GM13976 (cell line): ENCODE data around the gene NRSN1.

Experiments used
- DNase-seq: peaks from one replicate; pipeline ENCODE4 v3.0.0; 2012; ENCODE audit warnings: low spot score
- CTCF ChIP-seq: IDR thresholded peaks from 2 replicates; pipeline ENCODE4 v1.5.1; 2012; ENCODE audit warnings: borderline replicate concordance, mild to moderate bottlenecking; ENCODE audit not compliant: insufficient read depth; ENCODE audit errors: extremely low read depth, missing control alignments, control extremely low read depth
- in situ Hi-C: fragments of 300-500 bp; cut with MboI; formaldehyde crosslinking; loops from one replicate; pipeline ENCODE4 v1.12.0; 2022; ENCODE audit warnings: low sequenced_read_pairs, mixed read lengths, inconsistent platforms; ENCODE audit not compliant: unreplicated experiment

NRSN1 gene

GRCh38 chr6:24093381-24093780, 32.6 kb upstream of the NRSN1 start:
- in situ Hi-C loops = no loop called here

GRCh38 chr6:24099181-24099580, 26.8 kb upstream of the NRSN1 start:
- no peak for TF ChIP-seq CTCF
- in situ Hi-C loops = no loop called here
- no peak for DNase-seq

More at GRCh38 chr6:24093381-24093780, 32.6 kb upstream of the NRSN1 start:
- no peak for DNase-seq
- no peak for TF ChIP-seq CTCF

- DNase-seq = no peak
- no peak for TF ChIP-seq CTCF
- in situ Hi-C loops = no loop called here
These were observed 25.8 kb upstream of the NRSN1 start for GRCh38 chr6:24100024-24100769.

- TF ChIP-seq CTCF = no peak
- no peak for DNase-seq
- in situ Hi-C loops = no loop called here
These were observed 25.3 kb upstream of the NRSN1 start for GRCh38 chr6:24100770-24101155.

- no peak for DNase-seq
- TF ChIP-seq CTCF = no peak
- in situ Hi-C loops = no loop called here
These were observed 20.8 kb upstream of the NRSN1 start for GRCh38 chr6:24105191-24105590.

GRCh38 chr6:24106291-24106690, 19.7 kb upstream of the NRSN1 start:
- in situ Hi-C loops = no loop called here
- DNase-seq = no peak
- no peak for TF ChIP-seq CTCF
